Peyer's patch (tissue), 4 donors: ENCODE data around the gene GABRG3.

Experiments
- CTCF ChIP-seq, 6 experiments: fragments of 450-650 bp in 4 of 6; fragments of 200-600 bp in 2 of 6; sonication (generic) in 1 of 6; IDR thresholded peaks; one replicate each; pipeline ENCODE4 v1.5.1; 2017 to 2019; ENCODE audit warnings: antibody characterized with exemption in 6 of 6, mild to moderate bottlenecking in 3 of 6, moderate library complexity in 1 of 6
- POLR2A ChIP-seq, 2 donors: fragments of 450-650 bp; IDR thresholded peaks; one replicate each; pipeline ENCODE4 v1.5.1; 2017; ENCODE audit warnings: antibody characterized with exemption in 2 of 2, mild to moderate bottlenecking in 2 of 2, moderate library complexity in 2 of 2

GRCh38 chr15:27529399-27529798 is 558.4 kb downstream of the GABRG3 start:
- TF ChIP-seq CTCF (IDR thresholded peaks at IDR 0.05), result no peak
- no peak for TF ChIP-seq POLR2A (IDR thresholded peaks at IDR 0.05)
